Neural progenitor cell (in vitro differentiated cells): ENCODE measurements around the gene FBXW7.

Experiments
- CTCF ChIP-seq: fragments of 200-600 bp; sonication (generic); IDR thresholded peaks from 2 replicates; pipeline ENCODE4 v1.5.1; 2017; ENCODE audit warnings: antibody characterized with exemption, mild to moderate bottlenecking
- EZH2 ChIP-seq: fragments of 200-600 bp; sonication (generic); IDR thresholded peaks from 2 replicates; pipeline ENCODE4 v1.6.1; 2017; ENCODE audit warnings: antibody characterized with exemption, mild to moderate bottlenecking, moderate library complexity
- EZH2phosphoT487 ChIP-seq: fragments of 200-600 bp; sonication (generic); IDR thresholded peaks from 2 replicates; pipeline ENCODE4 v1.6.1; 2017; ENCODE audit warnings: antibody characterized with exemption

GRCh38 chr4:152513078-152513477 lies 22.8 kb downstream of the FBXW7 start:
- TF ChIP-seq CTCF, result no peak
- no peak for TF ChIP-seq EZH2phosphoT487
- TF ChIP-seq EZH2, result no peak
